ENCODE results near the gene UCHL5. TPM values are rescaled to one million over a fixed set of nuclear protein-coding genes. Genes with fewer than 3 reads are reported as not detected.
A peak's percentile ranks its signal among the peaks of the same experiment; 100 is the strongest.

Gene UCHL5
- total and polyA plus RNA-seq, 2 of the 13 experiments (the other 11 are each of a cell fraction or from before 2014, with no cell fraction given), result 18.2 to 44.1 TPM

GRCh38 chr1:193031431-193031830 lies 27.7 kb downstream of the UCHL5 start (continued):
- TF ChIP-seq, protein P1, sequence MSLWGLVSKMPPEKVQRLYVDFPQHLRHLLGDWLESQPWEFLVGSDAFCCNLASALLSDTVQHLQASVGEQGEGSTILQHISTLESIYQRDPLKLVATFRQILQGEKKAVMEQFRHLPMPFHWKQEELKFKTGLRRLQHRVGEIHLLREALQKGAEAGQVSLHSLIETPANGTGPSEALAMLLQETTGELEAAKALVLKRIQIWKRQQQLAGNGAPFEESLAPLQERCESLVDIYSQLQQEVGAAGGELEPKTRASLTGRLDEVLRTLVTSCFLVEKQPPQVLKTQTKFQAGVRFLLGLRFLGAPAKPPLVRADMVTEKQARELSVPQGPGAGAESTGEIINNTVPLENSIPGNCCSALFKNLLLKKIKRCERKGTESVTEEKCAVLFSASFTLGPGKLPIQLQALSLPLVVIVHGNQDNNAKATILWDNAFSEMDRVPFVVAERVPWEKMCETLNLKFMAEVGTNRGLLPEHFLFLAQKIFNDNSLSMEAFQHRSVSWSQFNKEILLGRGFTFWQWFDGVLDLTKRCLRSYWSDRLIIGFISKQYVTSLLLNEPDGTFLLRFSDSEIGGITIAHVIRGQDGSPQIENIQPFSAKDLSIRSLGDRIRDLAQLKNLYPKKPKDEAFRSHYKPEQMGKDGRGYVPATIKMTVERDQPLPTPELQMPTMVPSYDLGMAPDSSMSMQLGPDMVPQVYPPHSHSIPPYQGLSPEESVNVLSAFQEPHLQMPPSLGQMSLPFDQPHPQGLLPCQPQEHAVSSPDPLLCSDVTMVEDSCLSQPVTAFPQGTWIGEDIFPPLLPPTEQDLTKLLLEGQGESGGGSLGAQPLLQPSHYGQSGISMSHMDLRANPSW (CRISPR knock-in tag; IDR thresholded peaks at IDR 0.05; ENCODE audit: borderline replicate concordance), result no peak
- TF ChIP-seq ZNF282 (IDR thresholded peaks at IDR 0.05; ENCODE audit: partially characterized antibody) (no peak), PHF5A (CRISPR knock-in tag; IDR thresholded peaks at IDR 0.05; ENCODE audit: low read depth, unreplicated experiment) (no peak), TFDP2 (CRISPR knock-in tag; IDR thresholded peaks at IDR 0.05) (no peak), ZNF24 (IDR thresholded peaks at IDR 0.05) (peak; percentile 90), PRDM4 (CRISPR knock-in tag; IDR thresholded peaks at IDR 0.05; ENCODE audit: borderline replicate concordance) (no peak), PAWR (CRISPR knock-in tag; IDR thresholded peaks at IDR 0.05; ENCODE audit: borderline replicate concordance) (no peak), STAG1 (CRISPR knock-in tag; IDR thresholded peaks at IDR 0.05) (peak; percentile 32)
- TF ChIP-seq, protein P2, sequence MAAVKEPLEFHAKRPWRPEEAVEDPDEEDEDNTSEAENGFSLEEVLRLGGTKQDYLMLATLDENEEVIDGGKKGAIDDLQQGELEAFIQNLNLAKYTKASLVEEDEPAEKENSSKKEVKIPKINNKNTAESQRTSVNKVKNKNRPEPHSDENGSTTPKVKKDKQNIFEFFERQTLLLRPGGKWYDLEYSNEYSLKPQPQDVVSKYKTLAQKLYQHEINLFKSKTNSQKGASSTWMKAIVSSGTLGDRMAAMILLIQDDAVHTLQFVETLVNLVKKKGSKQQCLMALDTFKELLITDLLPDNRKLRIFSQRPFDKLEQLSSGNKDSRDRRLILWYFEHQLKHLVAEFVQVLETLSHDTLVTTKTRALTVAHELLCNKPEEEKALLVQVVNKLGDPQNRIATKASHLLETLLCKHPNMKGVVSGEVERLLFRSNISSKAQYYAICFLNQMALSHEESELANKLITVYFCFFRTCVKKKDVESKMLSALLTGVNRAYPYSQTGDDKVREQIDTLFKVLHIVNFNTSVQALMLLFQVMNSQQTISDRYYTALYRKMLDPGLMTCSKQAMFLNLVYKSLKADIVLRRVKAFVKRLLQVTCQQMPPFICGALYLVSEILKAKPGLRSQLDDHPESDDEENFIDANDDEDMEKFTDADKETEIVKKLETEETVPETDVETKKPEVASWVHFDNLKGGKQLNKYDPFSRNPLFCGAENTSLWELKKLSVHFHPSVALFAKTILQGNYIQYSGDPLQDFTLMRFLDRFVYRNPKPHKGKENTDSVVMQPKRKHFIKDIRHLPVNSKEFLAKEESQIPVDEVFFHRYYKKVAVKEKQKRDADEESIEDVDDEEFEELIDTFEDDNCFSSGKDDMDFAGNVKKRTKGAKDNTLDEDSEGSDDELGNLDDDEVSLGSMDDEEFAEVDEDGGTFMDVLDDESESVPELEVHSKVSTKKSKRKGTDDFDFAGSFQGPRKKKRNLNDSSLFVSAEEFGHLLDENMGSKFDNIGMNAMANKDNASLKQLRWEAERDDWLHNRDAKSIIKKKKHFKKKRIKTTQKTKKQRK (IDR thresholded peaks at IDR 0.05; ENCODE audit: low read length), result no peak
- TF ChIP-seq, protein P3, sequence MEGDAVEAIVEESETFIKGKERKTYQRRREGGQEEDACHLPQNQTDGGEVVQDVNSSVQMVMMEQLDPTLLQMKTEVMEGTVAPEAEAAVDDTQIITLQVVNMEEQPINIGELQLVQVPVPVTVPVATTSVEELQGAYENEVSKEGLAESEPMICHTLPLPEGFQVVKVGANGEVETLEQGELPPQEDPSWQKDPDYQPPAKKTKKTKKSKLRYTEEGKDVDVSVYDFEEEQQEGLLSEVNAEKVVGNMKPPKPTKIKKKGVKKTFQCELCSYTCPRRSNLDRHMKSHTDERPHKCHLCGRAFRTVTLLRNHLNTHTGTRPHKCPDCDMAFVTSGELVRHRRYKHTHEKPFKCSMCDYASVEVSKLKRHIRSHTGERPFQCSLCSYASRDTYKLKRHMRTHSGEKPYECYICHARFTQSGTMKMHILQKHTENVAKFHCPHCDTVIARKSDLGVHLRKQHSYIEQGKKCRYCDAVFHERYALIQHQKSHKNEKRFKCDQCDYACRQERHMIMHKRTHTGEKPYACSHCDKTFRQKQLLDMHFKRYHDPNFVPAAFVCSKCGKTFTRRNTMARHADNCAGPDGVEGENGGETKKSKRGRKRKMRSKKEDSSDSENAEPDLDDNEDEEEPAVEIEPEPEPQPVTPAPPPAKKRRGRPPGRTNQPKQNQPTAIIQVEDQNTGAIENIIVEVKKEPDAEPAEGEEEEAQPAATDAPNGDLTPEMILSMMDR (CRISPR knock-in tag; IDR thresholded peaks at IDR 0.05), result peak; percentile 36

All from HepG2 (cell line).